ENCODE results near the gene NPPB.
A peak's percentile ranks its signal among the peaks of the same experiment; 100 is the strongest.
"Not testable (repeated sequence)": the region's sequence is repeated elsewhere in the genome, so short reads cannot be mapped to it uniquely, and the experiment has no call there.

The NPPB gene

GRCh38 chr1:11858613-11858967 lies at the start of gene NPPB:
TSS of gene NPPB (minus strand) at chr1:11858945. CDS start at chr1:11858833, 112 bp downstream.
- DNase-seq, result no peak

DNA sequence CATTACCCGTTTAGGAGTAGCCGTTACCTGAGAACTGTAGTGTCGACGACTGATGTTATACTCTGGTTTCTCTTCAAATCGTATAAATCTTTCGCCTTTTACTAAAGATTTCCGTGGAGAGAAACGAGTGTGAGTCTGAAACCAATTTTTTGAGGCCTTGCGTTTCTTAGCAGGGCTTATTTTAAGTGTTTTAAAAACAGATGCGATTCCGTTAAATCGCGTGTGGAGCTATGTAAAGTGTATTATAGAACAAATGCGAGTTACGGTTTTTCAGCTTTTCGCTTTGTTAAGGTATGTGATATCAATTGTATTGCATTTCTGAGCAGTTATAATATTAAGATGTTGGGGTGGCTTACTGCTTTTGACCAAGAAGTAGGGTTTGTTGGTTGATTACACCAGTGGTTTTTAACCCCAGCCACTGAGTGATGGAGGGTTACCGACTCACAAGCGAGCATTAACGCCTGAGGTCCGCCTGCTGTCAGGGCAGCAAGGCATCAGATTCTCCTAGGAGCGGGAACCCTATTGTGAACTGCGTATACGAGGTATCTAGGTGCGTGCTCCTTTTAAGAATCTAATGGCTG lies 49.4 kb upstream of the NPPB start:
- peak; percentile 95 for DNase-seq

GRCh38 chr1:11907275-11908094 lies 48.7 kb upstream of the NPPB start:
- DNase-seq, result peak; percentile 94

DNA sequence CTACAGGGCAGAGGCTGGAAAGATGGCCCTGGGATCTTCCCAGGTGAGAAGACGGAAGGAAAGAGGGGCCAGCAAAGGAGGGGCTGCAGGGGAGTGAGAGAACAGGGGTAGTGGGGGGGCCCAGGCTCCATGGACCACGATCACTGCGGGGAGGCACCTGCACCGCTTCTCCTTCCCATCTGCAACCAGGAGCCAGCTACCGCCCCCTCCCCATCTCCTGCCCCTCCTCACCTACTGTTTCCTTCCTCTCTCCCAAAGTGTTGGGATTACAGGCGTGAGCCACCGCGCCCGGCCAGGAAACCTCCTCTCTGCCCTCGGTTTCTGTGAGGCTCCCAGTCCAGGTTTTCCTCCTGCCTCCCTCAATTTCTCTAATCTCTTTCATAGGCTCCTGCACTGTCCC lies 48.1 kb upstream of the NPPB start:
- DNase-seq, result no peak

DNA sequence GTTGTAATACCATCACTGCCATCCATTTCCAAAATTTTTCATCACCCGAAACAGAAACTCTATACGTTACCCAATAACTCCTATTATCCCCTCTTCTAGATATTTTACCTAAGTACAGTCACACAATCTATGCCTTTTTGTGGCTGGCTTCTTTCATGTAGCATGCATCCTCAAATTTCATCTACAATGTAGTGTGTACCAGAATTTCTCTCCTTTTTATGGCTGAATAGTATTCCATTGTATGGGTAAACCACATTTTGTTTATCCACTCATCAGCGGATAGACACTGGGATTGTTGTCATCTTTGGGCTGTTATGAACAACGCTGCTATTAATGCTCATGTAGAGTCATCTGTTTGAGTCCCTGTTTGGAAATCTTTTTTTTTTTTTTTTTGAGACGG lies 46.2 kb upstream of the NPPB start:
- DNase-seq, result no peak

DNA sequence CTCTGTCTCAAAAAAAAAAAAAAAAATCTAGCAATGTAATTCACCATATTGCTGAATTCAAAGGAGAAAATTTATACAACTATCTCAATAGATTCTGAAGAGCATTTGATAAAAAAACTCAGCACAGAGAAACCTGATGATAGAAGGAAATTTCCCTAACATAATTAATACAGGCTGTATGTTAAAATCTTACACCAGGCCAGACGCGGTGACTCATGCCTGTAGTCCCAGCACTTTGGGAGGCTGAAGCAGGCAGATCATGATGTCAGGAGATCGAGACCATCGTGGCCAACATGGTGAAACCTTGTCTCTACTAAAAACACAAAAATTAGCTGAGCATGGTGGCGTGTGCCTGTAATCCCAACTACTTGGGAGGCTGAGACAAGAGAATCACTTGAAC lies 45.4 kb upstream of the NPPB start:
- DNase-seq, result not testable (repeated sequence)

DNA sequence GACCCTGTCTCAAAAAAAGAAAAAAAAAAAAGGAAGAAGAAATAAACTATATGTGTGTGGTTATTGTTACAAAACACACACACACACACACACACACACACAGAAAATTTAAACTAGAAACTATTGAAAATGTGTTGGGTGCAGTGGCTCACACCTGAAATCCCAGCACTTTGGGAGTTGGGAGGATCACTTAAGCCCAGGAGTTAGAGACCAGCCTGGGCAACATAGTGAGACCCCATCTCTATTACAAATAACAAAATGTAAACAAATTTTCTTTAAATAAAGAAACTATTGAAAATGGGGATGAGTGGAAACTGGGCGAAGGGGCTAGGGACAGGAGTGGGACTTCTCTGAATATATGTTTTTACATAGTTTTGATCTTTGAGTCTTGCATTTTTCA lies 44.5 kb upstream of the NPPB start:
- no peak for DNase-seq

DNA sequence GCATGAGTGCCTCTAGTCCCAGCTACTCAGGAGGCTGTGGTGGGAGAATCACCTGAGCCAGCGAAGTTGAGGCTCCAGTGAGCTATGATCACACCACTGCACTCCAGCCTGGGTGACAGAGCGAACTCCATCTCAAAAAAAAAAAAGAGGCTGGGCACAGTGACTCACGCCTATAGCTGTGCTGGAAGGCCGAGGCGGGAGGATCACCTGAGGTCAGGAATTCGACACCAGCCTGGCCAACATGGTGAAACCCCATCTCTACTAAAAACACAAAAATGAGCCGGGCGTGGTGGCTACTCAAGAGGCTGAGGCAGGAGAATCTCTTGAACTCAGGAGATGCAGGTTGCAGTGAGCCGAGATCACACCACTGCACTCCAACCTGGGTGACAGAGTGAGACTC lies 42.7 kb upstream of the NPPB start:
- DNase-seq, result not testable (repeated sequence)

DNA sequence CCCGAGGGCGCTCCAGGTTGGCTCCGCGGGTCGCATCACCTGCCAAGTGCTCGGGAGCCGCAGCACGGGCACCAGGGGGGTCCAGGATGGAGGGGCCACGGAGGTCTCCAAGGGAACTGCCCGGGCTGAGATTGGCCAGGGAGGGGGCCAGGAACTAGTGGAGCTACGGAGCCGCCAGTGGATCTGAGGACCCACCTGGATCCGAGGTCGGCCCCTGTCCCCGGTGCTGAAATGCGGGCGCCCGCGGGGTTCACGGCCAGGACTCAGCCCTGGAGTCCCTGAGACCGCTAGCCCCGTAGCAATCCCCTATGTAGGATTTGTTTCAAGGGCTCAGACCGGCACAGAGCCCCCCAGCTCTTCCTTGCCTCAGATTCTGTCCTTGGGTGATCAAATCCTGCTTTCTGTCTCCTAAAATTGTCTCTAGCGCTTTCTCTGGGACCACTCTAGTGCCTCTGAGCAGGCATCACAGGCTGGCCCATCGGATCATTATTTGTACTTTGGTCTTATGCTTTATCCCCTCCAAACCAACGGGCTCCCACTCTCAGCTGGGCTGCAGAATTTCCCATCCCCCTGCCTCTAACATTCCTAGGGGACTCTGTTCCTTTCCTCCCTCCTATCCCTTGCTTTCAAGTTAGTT lies 40.2 kb upstream of the NPPB start:
- DNase-seq, result no peak

DNA sequence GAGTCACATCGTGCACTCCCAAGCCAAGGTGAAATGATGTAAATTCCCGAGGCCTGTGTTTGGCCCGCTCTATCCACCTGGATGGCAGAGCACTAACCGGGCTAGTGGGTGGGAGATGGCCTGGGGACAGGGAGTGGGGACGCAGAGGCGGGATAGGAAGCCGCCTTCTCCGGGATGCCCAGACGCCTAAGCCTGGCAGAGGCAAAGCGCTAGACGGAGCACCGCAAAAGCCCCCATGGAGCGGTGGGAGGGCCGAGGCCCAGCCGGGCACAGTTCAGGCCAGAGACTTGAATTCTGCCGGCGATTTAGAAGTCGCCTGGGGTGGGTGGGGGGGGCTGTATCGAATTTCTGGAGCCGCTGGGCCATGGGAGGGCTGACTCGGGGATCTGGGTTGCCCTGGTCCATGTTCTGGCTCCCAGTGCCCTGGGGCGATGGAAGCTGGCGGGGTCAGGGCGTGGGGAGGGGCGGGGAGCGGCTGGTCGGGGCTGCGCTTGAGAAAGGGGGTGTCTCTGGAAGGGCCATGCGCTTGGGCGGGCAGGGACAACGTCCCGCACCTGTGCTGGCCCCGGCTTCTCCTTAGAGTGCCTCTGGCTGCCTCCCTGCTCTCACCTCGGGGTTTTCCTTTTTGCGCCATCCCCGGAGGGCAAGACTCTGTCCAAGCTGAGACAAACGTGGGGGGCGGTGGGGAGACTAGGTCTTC lies 39.5 kb upstream of the NPPB start:
- no peak for DNase-seq

DNA sequence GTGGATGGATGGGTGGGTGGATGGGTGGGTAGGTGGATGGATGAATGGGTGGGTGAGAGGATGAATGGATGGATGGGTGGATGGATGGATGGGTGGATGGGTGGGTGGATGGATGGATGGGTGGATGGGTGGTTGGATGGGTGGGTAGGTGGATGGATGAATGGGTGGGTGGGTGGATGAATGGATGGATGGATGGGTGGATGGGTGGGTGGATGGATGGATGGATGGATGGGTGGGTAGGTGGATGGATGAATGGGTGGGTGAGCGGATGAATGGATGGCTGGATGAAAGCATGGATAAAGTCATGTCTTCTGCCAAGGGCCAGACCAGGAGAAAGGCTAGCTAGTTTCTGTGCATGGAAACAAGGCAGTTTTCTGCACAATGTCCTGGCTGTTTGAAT lies 35.8 kb upstream of the NPPB start:
- not testable (repeated sequence) for DNase-seq

DNA sequence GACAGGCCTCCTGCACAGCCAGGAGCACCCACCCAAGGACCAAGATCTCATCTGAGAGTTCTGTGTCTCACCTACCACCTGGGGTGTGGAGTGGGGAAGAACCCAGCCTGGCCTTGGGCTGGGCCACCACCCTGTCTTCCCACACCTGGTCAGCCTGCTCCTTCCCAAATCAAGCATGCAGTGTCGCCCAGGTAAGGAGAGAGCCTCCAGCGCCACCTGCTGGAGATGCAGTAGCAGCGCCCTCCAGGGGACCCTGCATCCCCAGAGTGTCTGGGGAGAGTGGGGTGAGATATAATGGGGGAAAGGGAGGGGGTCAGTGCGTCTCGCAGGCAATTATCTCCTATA lies 35.1 kb upstream of the NPPB start:
- peak; percentile 78 for DNase-seq

DNA sequence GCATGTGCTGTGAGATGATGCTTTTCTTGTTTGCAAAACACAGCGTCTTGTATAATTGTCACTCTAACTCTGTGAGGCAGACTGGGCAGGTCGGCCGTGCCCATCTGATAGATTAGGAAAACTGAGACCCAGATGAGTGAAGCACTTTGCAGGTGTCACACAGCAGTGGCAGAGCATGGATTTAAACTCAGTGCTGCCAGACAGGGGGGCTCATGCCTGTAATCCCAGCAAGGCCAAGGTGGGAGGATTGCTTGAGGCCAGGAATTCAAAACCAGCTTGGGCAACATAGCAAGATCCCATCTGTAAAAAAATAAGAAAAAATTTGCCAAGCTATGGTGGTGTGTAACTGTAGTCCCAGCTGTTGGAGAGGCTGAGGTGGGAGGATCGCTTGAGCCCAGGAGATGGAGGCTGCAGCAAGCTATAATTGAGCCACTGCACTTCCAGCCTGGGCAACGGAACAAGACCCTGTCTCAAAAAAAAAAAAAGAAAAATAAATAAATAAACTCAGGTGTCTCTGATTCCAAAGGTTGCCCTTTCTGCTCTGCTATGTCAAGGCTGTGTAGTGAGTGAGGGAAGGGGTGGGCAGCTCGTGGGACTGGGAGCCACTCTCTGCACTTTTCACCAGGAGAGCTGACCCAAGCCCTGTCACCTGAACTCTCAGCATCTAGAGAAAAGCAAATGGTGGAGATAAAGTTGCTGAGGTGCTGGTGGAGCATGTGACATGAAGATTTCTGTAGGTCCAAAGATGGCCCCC lies 32.9 kb upstream of the NPPB start:
- DNase-seq, result no peak

GRCh38 chr1:11888877-11889208 lies 30.1 kb upstream of the NPPB start:
- DNase-seq, result no peak

DNA sequence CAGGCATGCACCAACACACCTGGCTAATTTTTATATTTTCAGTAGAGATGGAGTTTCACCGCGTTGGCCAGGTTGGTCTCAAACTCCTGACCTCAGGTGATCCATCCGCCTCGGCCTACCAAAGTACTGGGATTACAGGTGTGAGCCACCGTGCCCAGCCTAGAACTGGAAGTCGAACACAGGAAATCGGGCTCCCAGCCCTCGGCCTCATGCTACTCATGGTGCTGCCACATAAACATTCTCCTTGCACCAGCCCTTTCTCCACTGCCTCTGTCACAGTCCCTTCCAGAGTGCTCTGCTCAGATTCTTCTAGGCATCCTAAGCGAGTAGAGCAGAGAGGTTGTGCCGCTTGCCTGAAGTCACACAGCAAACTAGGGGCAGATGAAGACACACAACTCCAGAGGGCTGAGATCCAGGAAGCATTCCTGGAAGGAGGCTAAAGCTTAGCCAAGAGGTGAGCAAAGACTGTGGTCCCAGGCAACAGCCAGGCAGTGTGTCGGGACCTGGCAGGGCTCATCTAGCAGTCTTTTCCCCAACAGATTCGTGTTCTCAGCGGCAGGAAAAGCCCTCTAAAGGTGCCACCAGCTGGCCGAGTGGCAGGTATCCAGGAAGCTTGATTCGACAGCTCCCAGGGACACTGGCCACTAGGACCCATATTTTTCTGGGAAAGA lies 29.6 kb upstream of the NPPB start:
- no peak for DNase-seq

DNA sequence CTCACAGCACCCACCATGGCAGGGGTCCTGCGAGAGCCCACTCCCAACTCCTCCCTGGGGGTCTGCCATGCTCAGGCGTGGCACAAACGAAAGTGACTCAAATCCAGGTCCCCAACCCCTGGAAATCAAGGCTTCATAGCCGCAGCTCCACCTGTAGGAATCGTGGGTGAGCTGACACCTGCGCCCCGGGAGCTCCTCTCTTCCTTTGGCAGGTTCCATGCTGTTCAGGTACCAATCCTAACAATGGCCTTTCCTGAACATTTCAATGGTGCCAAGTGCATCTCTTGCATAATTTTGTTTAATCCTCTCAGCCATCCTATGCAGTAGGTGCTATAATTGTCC lies 28.9 kb upstream of the NPPB start:
- DNase-seq, result no peak

DNA sequence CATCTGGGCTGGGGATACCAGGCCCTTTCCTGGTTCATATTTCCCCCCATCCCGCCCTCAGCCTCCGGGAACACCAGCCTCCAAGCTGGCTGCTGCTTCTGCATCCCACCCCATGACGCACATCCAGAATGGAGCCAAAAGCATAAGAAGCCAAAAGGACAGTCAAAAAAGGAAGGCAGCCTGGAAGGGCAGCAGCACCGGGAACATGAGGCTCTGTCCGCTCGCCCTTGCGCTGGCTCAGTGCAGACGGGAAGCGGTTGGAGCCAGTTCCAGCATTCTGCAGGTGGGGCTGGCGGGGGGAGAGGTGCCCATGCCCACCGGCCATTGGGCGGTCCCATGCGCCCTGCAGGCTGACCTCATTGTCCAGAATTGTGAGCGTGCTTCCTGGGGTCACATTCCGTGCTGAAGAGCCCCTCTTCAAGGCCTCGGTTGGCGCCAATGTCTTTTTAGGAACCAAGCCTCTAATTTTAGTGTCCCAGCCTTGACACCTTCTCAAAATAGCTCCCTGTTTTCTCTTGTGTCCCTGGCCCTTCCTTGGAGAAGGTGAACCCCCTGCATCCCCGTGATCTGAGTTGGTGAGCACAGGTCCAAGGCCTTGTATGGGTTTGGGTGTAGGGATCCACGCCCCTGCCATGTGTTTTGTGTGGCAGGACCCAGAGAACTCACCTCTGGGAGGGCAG lies 28.4 kb upstream of the NPPB start:
- DNase-seq, result no peak

- DNase-seq, result no peak
These were observed 27.2 kb upstream of the NPPB start for GRCh38 chr1:11885916-11886315.

DNA sequence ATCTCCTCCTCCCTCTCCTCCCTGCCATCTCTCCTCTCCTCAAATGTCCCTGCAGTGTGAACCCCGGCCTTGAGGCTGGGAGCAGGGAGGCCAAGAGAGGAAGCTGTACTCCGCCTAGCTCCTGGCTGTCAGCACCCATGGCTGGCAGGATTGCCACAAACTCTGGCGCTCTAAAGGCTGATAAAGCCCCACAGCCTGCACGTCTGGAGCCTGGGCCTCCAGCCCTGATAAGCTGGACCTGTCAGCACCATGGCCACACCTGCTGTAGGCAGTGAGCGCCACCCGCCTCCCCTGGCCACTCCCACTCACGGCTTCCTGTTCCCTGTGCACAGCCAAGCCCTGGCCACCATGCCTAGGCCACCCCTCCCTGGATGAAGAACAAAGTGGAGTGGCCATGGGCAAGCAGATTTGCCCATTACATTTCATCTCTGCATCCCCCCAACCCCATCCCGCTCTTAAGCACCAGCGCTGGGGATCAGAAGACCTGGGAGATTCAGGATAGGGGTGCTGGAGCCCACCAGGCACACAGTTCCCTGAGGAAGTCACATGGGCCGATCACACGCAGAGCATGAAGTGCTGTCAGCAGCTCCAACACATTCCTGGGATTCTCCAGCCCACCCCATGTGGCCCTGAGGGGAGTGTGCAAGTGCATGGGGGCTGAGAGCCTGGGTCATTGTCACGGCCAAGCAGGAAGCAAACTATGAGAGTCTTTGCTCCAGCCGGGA lies 24.2 kb upstream of the NPPB start:
- DNase-seq, result no peak

GRCh38 chr1:11881749-11882441 lies 23.1 kb upstream of the NPPB start:
- no peak for DNase-seq
